Measurements from ENCODE around the gene MAU2. TPM values are rescaled to one million over a fixed set of nuclear protein-coding genes. Genes with fewer than 3 reads are reported as not detected.
"Not testable (repeated sequence)": the region's sequence is repeated elsewhere in the genome, so short reads cannot be mapped to it uniquely, and the experiment has no call there.

MAU2 gene
- total and polyA plus RNA-seq, 10 of the 15 experiments (the other 5 are each of a cell fraction or from before 2014, with no cell fraction given) = 1.8 to 47.2 (median 22.1) TPM

GRCh38 chr19:19389683-19390082 is 69.1 kb downstream of the MAU2 start:
- peaks cover 12% of the 10 kb centered on the region for H3K4me1 ChIP-seq (ENCODE audit: control insufficient read depth, insufficient read depth, low read length)
- ChIA-PET POLR2A (interaction anchor here (1.9 kb wide), 1 partner anchor 16 kb away, joined by 7 read pairs; the partner anchor contains the start of gene GATAD2A), RAD21 (ENCODE audit: unreplicated experiment) (interaction anchor here (0.7 to 2.3 kb wide), 5 partner anchors 13 to 101 kb away, joined by 3 to 10 read pairs (median 5); partner anchors contain the start of gene GATAD2A), SMC1A (ENCODE audit: uncharacterized antibody, unreplicated experiment) (interaction anchor here (1.3 to 2.1 kb wide), 2 partner anchors 17 to 27 kb away, joined by 3 to 12 read pairs; partner anchors contain the start of gene GATAD2A), CTCF (interaction anchor here (1.2 to 3.3 kb wide), 4 partner anchors 14 to 100 kb away, joined by 3 to 24 read pairs (median 6); partner anchors contain the start of gene GATAD2A)
- H4K20me1 ChIP-seq (ENCODE audit: control insufficient read depth, insufficient read depth); DNase-seq (ENCODE audit: low read depth, low spot score); FAIRE-seq; H3K27ac ChIP-seq (ENCODE audit: control insufficient read depth, insufficient read depth); BruUV-seq (replicated peaks); H3K9ac ChIP-seq (ENCODE audit: control insufficient read depth, insufficient read depth, low read length); ATAC-seq; in situ Hi-C loops (cut with MboI); H2AFZ ChIP-seq (ENCODE audit: control insufficient read depth, low read depth, low read length); H3K4me3 ChIP-seq; H3K36me3 ChIP-seq (ENCODE audit: control insufficient read depth in 2 of 2, insufficient read depth in 2 of 2, low read length in 1 of 2); H3K27me3 ChIP-seq (replicated peaks in 1 of 2; ENCODE audit: control insufficient read depth in 2 of 2, insufficient read depth in 2 of 2, low read length in 1 of 2); H3K9me3 ChIP-seq (replicated peaks; ENCODE audit: control insufficient read depth, insufficient read depth, low read length): not testable (repeated sequence)
- 0 out of 2 replicates have a peak, but pooled peaks have one; percentile 24 for TF ChIP-seq MLLT1 (IDR thresholded peaks at IDR 0.05)
- H3K4me2 ChIP-seq (ENCODE audit: control insufficient read depth, insufficient read depth) = peak overlapping the region; percentile 61; the same call in 1 of the 2 replicates
- H3K79me2 ChIP-seq (ENCODE audit: control insufficient read depth, insufficient read depth, low read length) = peaks cover 54% of the 10 kb centered on the region
- WGBS (ENCODE audit: insufficient coverage, insufficient replicate concordance, low lambda C conversion rate, missing lambda C conversion rate) = 97% methylated on average over 12 of the region's 12 CpGs
- intact Hi-C loops (cut with micrococcal nuclease; ENCODE audit: unreplicated experiment) = loop anchor here (5.0 kb wide), 1 partner anchor 83 kb away; no protein-coding TSS in a partner anchor

GRCh38 chr19:19394333-19394732 is 73.7 kb downstream of the MAU2 start:
- peaks cover 30% of the 10 kb centered on the region for H3K79me2 ChIP-seq (ENCODE audit: control insufficient read depth, insufficient read depth, low read length)
- H3K36me3 ChIP-seq (ENCODE audit: control insufficient read depth in 2 of 2, insufficient read depth in 2 of 2, low read length in 1 of 2); H3K27ac ChIP-seq (ENCODE audit: control insufficient read depth, insufficient read depth); H3K4me2 ChIP-seq (ENCODE audit: control insufficient read depth, insufficient read depth); H3K27me3 ChIP-seq (replicated peaks in 1 of 2; ENCODE audit: control insufficient read depth in 2 of 2, insufficient read depth in 2 of 2, low read length in 1 of 2); RAD21 ChIA-PET (ENCODE audit: unreplicated experiment); H3K4me1 ChIP-seq (ENCODE audit: control insufficient read depth, insufficient read depth, low read length); ATAC-seq; H3K9me3 ChIP-seq (replicated peaks; ENCODE audit: control insufficient read depth, insufficient read depth, low read length); H3K4me3 ChIP-seq; H2AFZ ChIP-seq (ENCODE audit: control insufficient read depth, low read depth, low read length); H3K9ac ChIP-seq (ENCODE audit: control insufficient read depth, insufficient read depth, low read length); BruUV-seq (replicated peaks); in situ Hi-C loops (cut with MboI); SMC1A ChIA-PET (ENCODE audit: uncharacterized antibody, unreplicated experiment); intact Hi-C loops (cut with micrococcal nuclease; ENCODE audit: unreplicated experiment); POLR2A ChIA-PET; DNase-seq (ENCODE audit: low read depth, low spot score); H4K20me1 ChIP-seq (ENCODE audit: control insufficient read depth, insufficient read depth); FAIRE-seq: not testable (repeated sequence)
- 83% methylated on average over 6 of the region's 7 CpGs for WGBS (ENCODE audit: insufficient coverage, insufficient replicate concordance, low lambda C conversion rate, missing lambda C conversion rate)
- CTCF ChIA-PET = interaction anchor here (1.1 to 2.0 kb wide), 3 partner anchors 11 to 96 kb away, joined by 3 to 9 read pairs (median 3); partner anchors contain the start of gene GATAD2A
